SKM-1 treated with dmso at 0.1 percent for 144 hours (cell line): Measurements from ENCODE around the gene SSBP3.

Source experiments
- DNase-seq: peaks from one replicate; lab custom pipeline; 2025; ENCODE audit not compliant: unreplicated experiment; lab: John Stamatoyannopoulos, UW

SSBP3 gene

DNA sequence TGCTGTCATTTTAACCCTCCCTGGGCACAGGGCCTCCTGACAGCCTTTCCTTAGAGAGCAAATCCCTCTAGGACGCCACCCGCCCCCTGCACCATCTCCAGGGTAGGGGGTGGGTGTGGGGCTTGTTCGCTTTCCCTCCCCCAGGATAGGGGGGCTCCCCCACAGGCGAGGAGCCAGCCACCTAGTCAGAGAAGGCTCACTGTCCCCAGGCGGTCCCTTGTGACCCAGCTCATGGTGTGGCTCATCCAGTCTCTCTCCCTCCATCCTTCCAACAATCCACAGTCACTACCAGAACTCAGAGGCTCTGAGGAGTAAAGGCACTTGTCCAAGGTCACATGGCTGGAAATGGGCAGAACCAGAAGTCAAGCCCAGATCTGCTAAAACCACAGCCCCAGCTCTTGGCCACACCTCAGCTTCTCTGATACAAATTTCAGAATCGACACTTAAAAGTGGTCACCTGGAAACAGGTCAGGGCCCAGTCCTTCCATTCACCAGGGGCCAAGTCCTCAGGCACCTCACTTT is 116.4 kb downstream of the SSBP3 start:
- DNase-seq, result no peak

DNA sequence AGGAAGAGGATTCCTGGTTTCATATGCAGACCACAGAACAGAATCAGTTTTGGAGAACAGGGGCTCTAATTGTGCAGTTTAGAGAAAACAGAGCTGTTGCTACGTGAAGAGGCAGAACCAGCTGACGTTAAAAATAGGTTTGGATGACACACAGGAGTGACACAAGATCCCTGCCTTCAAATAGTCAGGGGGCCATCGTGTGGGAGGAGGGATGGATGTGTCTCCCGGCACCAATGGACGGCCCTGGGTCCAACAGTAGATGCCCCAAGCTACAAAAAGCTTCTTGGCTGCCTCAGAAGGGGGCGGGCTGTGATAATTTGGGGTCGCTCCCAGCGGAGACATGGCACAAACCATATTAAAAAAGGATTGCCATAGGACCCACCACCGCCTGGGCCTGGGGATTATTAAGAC is 118.4 kb downstream of the SSBP3 start:
- no peak for DNase-seq

DNA sequence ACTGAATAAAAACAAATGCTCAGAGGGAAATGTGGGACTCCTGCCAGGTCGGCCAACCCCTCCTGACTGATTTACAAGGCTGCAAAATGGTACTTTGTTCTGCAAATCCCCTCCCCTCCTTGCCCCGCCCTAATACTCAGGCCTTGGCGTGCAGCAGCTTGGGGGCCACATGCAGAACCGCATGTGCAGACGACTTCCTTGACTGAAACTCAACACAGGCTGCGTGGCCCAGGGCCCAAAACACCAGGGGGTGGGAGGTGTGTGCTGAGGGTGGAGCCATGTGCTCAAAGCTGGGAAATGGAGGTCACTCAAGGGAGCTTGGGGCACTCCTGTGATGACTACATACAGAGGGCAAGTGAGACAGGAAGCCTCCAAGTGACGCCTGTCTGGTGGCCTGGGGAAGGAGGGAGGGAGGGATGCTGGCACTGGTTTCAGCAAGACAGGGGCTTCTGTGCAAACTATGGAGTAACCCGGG is 119.0 kb downstream of the SSBP3 start:
- DNase-seq, result no peak

DNA sequence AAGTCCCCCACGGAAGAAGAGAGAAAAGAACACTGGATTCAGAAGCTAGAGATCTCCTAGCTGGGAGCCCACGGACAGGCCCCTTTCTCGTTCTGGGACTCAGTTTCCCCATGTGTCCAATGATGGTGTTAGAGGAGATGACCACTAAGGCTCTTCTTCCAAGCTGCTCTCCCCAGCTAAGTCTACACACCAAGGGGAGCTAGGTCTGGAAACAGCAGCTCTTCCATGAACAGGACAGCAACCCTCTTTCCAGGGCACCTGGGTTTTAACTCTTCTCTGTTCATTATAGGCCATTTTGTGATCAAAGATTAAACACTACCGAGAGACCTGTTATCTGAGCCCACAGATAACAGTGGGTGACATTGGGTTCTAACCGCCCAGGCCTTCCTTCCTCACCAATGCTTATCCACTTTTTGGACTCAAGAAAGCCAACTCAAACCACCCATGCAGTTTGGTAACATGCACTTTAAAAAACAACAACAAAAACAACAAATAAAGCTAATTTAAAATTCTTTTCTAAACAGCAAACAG is 120.3 kb downstream of the SSBP3 start:
- no peak for DNase-seq

DNA sequence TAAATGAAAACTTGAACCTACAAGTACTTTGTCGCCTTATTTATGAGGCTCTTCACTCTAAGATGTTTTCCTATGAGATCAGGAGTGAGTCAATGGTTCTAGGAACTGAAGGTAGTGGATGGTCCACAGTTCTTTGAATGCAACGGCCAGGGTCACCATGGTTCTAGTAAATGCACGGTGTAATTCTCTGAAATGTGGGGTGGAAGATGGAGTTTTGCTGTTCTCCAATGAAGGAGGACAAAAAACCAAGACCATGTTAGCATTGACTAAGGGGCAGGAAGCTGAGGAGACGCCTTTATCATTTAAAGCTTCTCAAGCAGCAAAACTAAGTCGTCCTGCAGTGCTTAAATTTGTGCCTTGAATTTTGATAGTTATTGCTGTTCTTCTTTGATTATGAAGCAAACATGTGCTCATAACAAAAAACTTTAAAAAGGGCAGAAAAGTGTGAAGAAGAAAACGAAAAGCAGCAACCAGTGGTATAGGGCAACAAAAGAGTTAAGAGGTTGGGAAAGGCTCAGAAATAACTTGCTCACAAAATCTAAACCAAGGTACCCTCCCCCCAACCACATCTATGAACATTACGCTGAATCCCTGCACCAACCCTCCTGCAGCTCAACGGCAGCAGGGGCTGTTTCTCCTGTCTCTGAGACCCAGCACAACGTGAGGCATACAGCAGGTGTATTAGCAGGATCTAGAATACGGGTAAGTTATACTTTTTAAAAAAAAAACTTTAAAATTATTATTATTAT is 121.2 kb downstream of the SSBP3 start:
- DNase-seq, result no peak

DNA sequence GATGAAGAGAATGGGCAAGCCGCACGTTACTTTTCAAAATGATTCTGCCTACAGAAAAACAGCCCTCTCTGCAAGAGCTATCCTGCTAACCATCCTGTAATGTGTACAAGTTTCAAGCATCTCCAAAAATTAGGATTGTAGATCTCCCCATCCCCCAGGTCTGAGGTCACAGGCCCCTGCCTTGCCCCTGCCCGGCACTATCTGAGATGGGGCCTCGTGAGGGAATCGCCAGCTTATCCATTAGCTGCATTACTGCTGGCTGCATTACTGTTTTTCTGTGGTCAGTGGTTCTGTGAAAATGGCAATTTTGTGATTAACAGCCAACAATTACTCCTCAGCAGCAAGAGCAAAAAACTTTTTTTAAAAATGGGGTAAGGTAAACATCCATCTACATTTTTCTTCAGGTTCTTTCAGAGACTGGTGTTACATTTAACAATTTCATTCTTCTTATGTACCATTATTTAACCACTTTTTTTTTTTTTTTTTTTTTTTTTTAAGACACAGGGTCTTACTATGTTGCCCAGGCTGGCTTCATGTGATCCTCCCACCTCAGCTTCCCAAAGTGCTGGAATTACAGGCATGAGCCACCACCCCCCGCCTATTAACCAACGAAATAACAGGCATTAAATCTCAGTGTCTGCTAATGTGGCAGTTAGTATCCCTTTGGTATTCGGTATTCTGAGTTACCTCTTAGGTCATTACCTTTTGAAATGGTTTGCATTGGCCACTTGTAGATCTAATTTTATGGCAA is 122.4 kb downstream of the SSBP3 start:
- DNase-seq, result no peak

DNA sequence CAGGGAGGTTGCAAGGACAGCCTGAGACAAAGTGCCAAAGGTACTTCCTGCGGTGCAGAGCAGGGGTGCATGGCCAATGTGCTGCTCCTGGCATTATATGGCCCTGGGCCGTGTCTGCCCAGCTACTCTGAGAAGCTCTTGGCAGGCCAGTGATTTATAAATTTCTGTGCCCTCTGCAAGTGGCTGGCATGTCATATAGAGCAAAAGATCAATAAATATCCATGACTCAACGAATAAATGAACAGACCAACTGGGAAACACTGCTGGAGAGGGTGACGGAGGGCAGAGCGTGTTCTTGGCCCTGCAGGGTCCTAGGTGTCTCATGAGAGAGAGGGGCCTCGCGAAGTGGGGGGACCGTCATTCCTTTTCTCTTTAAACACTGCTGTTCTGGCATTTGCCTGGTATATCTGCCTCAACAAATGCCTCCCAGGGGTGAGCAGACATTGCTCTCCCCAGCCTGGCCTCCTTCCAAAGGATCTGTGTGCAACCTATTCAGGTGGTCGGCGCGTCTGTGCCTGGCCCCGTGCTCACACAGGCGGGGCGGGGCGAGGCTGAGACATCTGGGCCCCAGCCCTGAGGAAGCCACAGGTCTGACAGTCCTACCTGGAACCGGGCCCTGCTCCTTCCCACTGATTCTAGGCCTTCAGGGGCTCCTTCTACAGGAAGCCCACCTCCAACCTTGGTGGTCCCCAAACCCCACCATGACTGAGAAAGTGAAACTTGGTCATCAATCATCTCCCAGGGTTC is 123.9 kb downstream of the SSBP3 start:
- DNase-seq, result no peak

DNA sequence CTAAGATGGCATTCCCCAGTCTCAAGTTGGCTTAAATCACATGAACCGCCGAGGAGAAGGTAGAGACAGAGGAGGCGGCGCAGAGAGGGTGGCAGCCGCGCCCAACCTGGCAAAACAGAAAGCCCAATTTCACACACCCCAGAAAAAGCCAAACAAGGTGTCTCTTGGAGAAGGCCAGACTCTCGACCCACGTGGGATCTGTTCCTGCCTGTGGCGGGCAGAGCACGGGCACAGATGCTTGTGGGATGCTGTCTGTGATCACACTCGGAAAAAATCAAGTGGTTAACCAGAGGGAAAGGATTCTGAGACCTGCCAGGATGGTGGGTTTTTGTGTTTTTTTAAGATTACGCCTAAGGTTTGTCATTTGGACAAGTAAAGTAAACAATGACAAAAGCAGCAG is 125.5 kb downstream of the SSBP3 start:
- no peak for DNase-seq

DNA sequence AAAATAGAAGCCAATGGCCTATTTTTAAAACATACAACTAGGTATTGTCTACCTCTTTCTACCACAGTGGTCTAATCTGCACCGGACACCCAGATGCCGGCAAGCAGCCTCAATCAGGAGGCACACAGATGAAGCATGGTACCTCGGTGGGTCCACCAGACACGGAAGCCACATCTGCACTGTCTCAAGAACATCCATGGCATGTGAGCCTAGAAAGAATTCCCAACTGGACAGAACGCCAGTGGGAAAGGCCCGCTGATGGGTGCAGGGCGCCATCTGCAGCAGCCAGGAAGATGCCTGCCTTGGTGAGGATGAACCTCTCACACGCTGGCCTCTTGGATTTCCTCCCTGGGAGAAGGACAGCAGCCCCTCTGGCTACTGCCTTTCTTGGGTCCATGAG is 126.7 kb downstream of the SSBP3 start:
- DNase-seq, result no peak

DNA sequence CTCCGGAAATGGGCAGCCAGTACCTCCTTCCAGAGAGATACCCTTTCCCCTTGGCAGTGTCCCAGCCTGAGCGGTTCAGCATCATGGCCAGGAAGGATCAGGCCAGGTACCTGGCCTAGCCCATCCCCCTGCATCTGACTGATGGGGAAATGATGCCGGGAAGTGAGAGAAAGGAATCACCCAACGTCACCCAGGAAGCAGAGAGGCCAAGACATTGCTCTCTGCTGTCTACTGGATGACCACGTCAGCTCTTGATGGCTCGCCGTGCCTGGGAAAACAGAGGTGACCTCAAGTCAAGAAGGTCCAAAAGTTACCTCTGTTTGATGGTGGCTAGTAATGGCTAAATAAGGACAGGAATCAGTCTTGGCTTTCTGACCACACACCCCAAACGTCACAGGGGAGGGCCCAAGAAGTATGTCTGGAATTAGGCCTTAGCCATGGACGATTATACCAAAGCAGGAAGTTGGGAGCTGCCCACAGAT is 127.2 kb downstream of the SSBP3 start:
- DNase-seq, result no peak

DNA sequence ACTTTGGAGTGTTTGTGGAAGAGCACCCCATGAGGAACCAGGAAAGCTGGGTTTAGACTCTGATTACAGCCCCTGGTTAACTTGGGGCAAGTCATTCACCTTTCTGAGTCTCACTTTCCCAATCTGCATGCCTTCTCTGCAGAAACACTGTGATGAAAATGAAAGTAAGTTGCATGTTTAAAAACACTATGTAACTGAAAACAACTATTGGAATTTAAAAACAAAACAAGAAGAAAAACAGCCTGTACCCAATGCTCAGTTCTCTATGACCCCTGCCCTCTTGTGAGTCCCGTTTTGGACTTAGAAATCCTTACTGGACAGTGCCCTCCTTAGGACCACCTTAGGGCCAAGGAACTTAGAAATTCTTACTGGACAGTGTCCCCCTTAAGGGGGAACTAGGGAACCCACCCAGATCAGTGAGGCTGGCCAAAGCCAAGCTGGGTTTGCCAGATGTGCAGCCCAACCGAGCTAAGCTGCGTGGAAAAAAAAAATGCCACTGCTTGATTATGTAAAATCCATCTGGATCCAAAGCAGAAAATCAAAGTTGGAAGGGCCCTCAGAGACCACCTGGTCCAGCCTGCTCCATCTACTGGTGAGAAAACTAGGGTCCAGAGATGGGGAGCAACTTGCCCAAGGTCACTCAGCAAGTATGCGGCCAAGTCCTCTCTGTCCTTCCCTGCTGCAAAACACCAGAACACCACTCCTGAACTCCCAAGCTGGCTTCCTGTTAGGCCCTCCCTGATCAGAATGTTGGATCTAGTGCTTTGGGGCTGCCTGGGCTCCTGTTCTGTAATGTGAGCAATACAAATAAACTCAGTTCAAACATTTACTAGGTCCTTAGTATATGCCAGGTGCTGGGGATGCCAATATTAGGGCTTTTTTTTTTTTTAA is 128.5 kb downstream of the SSBP3 start:
- no peak for DNase-seq

DNA sequence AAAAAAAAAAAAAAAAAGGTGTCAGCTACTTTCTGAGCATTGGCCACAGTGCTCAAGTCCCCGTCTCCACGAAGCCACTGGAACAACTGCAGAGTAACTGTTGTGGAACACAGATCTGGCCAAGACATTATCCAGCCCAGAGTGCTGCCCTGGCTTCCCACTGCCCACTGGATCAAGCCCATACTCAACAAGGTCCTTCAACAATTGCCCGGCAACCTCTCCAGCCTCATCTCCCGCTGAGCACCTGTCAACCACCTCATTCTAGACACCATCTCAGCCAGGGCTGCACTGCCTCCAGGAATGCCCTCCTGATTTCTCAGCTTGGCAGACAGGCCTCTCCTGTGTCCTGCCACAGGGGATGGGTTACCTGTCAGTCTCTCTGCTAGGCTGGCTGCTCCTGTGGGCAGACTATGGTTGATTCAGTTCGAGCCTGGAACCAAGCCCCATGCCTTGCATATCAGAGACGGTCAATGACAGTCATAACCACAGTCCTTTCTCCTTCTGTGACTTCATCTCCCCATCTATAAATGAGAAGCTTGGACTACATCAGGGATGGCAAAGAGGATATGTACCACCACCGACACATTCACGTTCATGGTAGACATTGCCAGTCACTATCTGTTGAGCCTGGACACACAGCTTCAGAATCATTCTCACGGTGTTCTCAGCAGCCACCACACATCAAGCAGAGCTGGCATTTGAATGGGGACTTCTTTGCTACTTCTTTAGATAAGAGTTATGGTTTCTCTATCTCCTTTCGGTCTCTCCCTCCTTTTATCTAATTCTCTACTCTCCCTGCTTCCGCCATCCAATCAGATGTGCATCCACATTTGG is 129.4 kb downstream of the SSBP3 start:
- no peak for DNase-seq

DNA sequence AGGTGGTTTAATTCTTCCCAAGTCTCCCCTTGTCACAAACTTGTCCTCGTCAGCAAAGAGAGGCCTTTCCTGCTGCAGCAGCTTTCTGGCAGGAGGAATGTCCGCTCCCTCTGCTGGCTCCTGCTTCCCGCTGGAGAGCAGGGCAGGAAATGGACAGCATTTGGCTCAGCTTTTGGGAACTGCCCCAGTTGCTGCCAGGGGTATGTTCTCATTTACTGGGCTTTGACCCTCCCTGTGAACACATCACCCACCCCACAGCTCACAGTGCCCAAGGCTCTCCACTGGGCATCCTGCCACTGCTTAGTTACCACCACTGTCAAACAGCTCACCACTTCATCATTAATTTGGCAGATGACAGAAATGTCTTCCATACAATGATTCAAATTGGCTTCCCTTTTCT is 130.8 kb downstream of the SSBP3 start:
- DNase-seq, result no peak

DNA sequence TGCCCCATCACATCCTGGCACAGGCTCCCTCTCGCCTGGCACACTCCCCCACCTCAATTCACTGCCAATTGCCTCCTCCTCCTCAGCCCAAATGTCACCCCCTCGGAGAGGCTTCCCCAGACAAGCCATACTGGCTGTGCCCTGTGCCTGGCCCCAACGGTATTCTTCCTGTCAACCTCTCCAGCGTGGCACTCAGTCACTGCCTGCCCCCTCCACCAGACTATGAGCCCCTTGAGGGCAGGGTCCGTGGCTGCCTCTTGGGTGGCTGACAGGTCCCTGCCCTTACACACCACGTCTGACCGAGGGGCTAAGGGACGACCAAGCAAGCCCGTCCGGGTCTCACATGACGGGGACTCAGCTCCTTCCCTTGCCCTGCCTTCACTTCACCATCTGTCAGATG is 131.3 kb downstream of the SSBP3 start:
- DNase-seq, result no peak

DNA sequence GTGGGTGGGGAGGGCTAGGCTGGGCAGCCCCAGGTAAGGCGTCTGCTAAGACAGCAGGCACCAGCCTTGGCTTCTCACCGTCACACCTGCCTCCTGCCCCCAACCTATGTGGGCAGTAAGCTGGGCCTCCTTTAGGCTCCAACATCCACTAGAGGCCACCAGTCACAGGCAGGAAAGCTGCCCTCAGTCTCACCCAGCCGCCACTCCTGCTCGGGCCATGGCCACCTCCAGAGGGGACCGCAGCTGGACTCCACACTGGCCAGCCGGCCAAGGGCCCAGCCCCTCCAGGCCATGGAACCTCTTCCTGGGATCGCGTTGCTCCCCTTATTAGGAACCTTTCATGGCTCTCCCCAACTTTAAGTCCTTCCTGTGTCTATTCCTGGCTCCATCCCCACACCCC is 131.7 kb downstream of the SSBP3 start:
- DNase-seq, result no peak

DNA sequence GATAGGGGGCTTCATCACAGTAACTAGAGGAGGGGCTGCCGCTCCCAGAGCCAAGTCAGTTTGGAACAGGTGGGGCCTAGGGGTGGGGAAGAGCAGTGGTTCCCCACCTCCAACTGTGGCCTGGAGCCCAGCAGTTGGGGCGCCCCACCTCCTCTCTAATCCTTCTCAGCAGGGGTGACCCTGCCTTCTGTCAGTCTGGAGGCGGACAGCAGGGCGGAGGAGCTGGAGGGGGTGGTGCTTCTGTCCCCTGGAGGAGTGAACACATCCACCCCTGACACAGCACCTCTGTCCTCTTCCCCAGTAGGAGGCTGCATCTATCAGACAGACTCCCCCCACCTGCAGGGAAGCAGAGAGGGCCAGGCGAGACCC is 132.4 kb downstream of the SSBP3 start:
- no peak for DNase-seq

DNA sequence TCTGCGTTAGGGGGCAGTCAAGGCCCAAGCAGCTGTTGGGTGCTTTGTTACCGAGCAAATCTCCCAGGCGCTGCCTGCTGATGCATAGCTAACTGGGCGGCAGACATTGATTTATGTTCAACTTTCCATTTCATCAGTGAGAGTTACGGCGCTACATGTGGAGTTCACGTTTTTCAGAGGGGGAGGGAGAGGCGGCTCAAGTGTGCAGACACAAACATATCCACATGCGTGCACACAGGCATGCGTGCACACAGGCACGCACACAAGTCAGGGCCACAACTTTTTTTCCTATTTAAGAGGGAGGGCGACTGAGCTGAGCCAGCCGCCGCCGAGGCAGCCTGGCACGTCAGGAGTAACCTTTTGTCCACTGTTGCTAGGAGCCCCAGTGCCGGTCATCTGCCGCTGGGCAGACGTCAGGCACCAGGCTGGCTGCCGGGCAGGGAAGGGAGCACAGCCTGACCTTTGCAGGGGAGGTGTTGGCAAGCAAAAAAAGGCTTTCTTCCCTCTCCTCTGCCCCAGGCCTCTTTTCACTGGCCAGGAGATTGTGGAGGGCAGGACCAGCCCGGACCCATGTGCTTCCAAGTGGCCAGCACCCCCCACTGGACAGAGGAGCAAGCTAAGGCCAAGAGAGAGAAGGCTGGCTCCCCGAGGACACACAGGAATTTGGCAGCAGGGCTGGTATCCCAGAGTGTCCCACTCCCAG is 133.0 kb downstream of the SSBP3 start:
- no peak for DNase-seq

DNA sequence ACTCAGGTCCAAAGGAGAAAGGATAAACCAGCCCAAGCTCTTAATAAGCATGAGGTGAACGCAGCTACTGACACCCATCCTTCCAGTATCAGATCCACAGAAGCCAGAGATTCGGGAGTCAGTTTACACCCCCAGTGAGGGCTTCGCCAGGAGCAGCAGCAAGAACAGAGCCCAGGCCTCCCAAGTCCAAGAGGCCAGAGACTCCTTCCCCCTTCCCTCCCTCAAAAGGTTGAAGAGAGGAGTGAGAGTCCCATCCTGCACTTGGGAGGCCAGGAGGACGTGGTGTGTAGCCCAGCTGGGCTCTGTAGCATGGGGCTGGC is 133.5 kb downstream of the SSBP3 start:
- DNase-seq, result no peak

DNA sequence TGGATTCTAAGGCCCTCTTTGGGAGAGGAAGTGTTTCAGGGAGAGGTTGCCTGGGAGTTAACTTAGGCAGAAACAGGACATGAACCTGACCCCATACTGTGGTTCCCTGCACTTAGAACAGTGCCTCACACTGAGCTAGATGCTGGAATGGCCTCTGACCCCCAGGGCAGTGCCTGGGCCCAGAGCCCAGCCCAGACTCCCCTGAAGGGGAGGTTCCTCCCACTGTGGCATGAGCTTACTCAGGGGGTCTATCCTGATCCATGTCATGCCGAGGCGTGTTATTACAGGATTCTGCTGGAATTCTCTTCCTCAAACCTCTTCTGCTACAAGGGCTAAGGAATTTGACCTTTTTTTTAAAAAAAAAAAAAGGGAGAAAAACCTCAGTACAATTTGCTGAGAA is 134.1 kb downstream of the SSBP3 start:
- no peak for DNase-seq
